ENCODE data around the gene HEXA. TPM values are rescaled to one million over a fixed set of nuclear protein-coding genes. Genes with fewer than 3 reads are reported as not detected.
A peak's percentile ranks its signal among the peaks of the same experiment; 100 is the strongest.

HEXA gene
- total RNA-seq, 2 donors from 2014 or later, result 67.1 to 97.3 TPM

DNA sequence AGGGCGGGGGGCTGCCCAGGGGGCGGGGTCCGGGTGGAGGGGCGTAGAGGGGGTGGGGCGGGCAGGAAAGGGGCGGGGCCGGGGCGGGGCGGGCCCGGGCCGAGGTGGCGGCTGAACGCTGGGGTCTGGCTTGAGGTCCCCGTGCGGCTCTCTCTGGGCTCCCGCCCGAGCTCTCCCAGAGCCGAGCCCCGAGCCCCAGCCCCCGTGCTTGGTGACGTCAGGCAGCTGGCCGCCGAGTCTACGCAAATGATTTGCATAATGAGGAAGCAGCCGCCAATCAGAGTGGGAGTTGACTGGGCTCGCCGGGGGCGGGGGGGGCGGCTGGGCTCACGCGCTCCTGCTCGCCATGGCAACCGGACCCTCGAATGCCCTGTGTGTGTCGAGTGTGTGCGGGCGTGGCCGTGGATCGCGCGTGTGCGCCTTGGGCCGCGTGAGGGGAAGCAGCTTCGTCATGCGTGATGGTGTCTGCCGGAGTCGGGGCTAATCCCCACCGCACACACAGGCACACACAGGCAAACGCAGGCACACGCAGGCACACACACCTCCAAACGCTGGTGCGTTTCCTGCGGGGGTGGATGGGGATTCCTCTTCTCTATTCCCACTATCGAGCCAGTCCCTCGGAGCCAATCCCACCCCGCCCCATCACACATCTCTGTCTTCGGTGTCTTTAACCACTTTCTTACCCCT is 55.7 kb downstream of the HEXA start, which contains the start of gene CELF6:
Gene CELF6 (minus strand): TSS at position 173 of the 687 bp plus-strand sequence. CDS start 283 bp downstream, outside the sequence.
- H3K27me3 ChIP-seq, result no peaks in the 10 kb centered on the region
- TF ChIP-seq, protein P1, sequence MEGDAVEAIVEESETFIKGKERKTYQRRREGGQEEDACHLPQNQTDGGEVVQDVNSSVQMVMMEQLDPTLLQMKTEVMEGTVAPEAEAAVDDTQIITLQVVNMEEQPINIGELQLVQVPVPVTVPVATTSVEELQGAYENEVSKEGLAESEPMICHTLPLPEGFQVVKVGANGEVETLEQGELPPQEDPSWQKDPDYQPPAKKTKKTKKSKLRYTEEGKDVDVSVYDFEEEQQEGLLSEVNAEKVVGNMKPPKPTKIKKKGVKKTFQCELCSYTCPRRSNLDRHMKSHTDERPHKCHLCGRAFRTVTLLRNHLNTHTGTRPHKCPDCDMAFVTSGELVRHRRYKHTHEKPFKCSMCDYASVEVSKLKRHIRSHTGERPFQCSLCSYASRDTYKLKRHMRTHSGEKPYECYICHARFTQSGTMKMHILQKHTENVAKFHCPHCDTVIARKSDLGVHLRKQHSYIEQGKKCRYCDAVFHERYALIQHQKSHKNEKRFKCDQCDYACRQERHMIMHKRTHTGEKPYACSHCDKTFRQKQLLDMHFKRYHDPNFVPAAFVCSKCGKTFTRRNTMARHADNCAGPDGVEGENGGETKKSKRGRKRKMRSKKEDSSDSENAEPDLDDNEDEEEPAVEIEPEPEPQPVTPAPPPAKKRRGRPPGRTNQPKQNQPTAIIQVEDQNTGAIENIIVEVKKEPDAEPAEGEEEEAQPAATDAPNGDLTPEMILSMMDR (IDR thresholded peaks at IDR 0.05), result no peak
- H3K4me3 ChIP-seq, result peak within 1 kb of the TSS; percentile 56

DNA sequence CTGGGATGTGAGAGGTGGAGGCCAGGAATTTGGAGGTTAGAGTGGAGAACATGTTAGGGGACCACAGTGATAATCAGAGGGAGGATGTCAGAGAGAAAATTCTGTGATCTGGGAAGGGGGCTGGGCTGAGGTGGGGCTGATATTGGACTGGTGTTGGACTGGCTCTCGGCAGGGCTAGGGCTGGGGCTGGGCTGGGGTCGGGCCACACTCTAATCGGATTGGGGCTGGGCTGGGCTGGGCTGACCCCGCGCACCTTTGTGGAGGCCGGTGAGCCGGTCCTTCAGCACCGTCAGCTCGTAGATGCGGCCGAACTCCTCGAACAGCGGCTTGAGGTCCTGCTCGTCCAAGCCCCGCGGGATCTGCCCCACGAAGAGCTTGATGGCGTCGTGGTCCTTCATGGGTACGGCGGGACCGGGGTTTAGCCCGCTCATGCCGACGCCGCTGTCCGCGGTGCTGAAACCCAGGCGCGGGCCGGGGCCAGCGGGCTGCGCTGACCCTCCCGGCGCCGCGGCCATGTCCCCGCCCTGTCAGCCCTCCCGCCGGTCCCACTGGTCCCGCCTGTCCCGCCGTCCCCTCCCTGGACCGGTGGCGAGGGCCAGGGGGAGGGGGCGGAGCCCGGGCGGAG is 56.3 kb downstream of the HEXA start:
- no peaks in the 10 kb centered on the region for H3K36me3 ChIP-seq
- no peak overlapping the region for H3K27ac ChIP-seq
- TF ChIP-seq, protein P1 (IDR thresholded peaks at IDR 0.05), result no peak
- no peaks in the 10 kb centered on the region for H3K4me1 ChIP-seq
- H3K27me3 ChIP-seq, result no peaks in the 10 kb centered on the region
- H3K9ac ChIP-seq (ENCODE audit: low read depth in 2 of 2, low read length in 2 of 2), result no peak overlapping the region
- intact Hi-C loops (cut with DNase I), result no loop called here
- peak; percentile 60 for DNase-seq
- H3K4me3 ChIP-seq, result peak overlapping the region; percentile 56
- no peaks in the 10 kb centered on the region for H3K9me3 ChIP-seq

More for the DNA sequence above, 55.7 kb downstream of the HEXA start, which contains the start of gene CELF6:
- H3K27ac ChIP-seq, result no peak within 1 kb of the TSS
- H3K9me3 ChIP-seq, result no peaks in the 10 kb centered on the region
- H3K36me3 ChIP-seq, result no peaks in the 10 kb centered on the region
- H3K9ac ChIP-seq (ENCODE audit: low read depth in 2 of 2, low read length in 2 of 2), result peak within 1 kb of the TSS in 1 of 2 donors; percentile 34
- H3K4me1 ChIP-seq, result no peaks in the 10 kb centered on the region
- intact Hi-C loops (cut with DNase I), result no loop called here
- peak; percentile 73 for DNase-seq

DNA sequence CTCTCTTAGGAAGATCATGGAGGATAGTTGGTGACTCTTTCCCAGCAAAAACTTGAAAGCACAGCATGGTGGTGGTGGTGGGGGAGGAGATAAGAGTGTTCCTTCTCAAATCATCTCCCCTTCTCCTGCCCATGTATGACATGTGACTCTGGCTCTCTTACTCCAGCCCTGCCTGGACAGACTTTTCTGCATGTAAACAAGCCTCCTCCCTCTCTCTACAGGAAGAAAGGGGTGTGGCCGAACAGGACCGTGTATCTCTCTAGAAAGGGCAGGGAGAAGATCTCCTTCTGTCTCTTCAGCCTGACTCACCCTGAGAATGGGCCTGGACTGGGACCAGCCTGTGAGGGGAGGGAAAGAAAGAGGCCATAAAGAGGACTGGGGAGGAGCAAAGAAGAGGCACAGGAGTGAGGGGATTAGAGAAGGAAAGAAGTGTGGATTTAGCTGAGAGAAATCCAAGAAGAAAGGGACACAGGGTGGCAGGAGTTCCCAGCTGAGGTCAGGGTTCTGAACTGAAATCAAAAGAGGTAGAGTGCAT is 57.3 kb downstream of the HEXA start:
- H3K4me3 ChIP-seq, result no peak overlapping the region
- H3K27ac ChIP-seq, result no peak overlapping the region
- no peaks in the 10 kb centered on the region for H3K4me1 ChIP-seq
- no peaks in the 10 kb centered on the region for H3K9me3 ChIP-seq
- no peaks in the 10 kb centered on the region for H3K27me3 ChIP-seq
- H3K9ac ChIP-seq (ENCODE audit: low read depth in 2 of 2, low read length in 2 of 2), result no peak overlapping the region
- intact Hi-C loops (cut with DNase I), result no loop called here
- no peak for DNase-seq
- H3K36me3 ChIP-seq, result no peaks in the 10 kb centered on the region
- TF ChIP-seq, protein P1 (IDR thresholded peaks at IDR 0.05), result no peak

DNA sequence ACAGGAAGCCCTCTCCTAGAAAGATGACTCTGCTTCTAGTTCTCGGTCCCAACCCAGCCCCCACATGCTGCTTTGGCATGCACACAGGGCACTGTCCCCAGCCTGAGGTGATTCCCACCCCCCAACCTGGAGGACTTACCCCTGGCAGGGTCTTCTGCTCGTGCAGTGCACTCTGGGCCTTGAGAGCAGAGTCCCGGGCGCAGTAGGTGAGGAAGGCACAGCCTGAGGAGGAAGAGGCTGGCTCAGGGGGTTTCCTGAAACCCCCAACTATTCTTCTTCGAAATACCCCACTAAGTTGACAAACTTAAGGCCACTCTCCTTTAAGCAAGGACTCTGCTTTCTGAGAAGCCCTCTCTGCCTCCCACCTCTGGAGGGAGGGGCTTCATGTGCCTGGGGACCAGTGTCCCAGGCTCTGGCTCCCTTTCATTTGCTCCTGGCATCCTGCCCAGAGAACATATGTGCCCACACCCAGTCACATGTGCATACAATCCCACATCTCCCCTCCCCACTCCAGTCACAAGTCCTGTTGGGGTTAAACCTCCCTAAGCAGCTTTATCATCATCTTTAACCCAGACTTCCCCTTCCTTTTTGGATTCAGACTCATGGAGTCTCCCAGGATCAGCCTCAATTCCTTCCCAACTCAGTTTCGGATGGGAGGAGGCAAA is 60.0 kb downstream of the HEXA start:
- H3K9ac ChIP-seq (ENCODE audit: low read depth in 2 of 2, low read length in 2 of 2), result no peak overlapping the region
- intact Hi-C loops (cut with DNase I), result no loop called here

DNA sequence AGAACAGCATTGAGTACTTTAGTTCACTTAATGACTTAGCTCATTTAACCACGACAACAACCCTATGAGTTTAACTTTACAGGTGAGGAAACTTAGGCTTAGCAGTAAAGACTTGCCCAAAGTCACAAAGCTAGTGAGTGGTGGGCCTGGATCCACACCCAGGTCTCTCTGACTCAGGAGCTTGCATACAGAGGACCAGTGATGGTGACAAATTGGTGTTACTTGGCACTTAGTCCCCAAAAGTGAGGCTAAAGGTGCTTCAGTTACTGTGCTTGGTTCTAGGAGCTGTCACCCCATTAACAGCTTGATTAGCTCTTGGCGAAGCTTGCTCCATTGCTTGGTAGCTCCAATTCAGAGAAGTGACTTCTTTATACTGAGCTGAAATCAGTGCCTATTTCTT is 61.9 kb downstream of the HEXA start:
- TF ChIP-seq, protein P1 (IDR thresholded peaks at IDR 0.05), result no peak
- intact Hi-C loops (cut with DNase I), result no loop called here
- Histone ChIP-seq H3K36me3 (no peaks in the 10 kb centered on the region), H3K4me3 (no peak overlapping the region), H3K9me3 (no peaks in the 10 kb centered on the region), H3K9ac (ENCODE audit: low read depth in 2 of 2, low read length in 2 of 2) (no peak overlapping the region), H3K4me1 (no peaks in the 10 kb centered on the region), H3K27ac (no peak overlapping the region), H3K27me3 (no peaks in the 10 kb centered on the region)
- DNase-seq, result no peak

More for the DNA sequence above, 60.0 kb downstream of the HEXA start:
- Histone ChIP-seq H3K4me3 (no peak overlapping the region), H3K36me3 (no peaks in the 10 kb centered on the region), H3K9me3 (no peaks in the 10 kb centered on the region), H3K27ac (no peak overlapping the region), H3K27me3 (no peaks in the 10 kb centered on the region), H3K4me1 (no peaks in the 10 kb centered on the region)
- TF ChIP-seq, protein P1 (IDR thresholded peaks at IDR 0.05), result no peak
- no peak for DNase-seq
